Osteocyte (in vitro differentiated cells): ENCODE data around the gene PPFIA2. TPM values are rescaled to one million over a fixed set of nuclear protein-coding genes. Genes with fewer than 3 reads are reported as not detected.

Experiments
- DNase-seq: peaks from one replicate; pipeline ENCODE4 v3.0.0; 2021; ENCODE audit warnings: mixed read lengths; ENCODE audit not compliant: unreplicated experiment; ENCODE audit errors: extremely low spot score
- H3K27ac Mint-ChIP-seq: one replicate; pipeline ENCODE4 v1.8.0; 2021; ENCODE audit warnings: mild to moderate bottlenecking, mixed read lengths; ENCODE audit not compliant: unreplicated experiment
- H3K27me3 Mint-ChIP-seq: one replicate; pipeline ENCODE4 v1.8.0; 2021; ENCODE audit warnings: mixed read lengths; ENCODE audit not compliant: unreplicated experiment
- H3K36me3 Mint-ChIP-seq: one replicate; pipeline ENCODE4 v1.8.0; 2021; ENCODE audit warnings: mixed read lengths; ENCODE audit not compliant: unreplicated experiment
- H3K4me1 Mint-ChIP-seq: one replicate; pipeline ENCODE4 v1.8.0; 2021; ENCODE audit warnings: mixed read lengths; ENCODE audit not compliant: unreplicated experiment
- H3K4me3 Mint-ChIP-seq: one replicate; pipeline ENCODE4 v1.8.0; 2021; ENCODE audit warnings: mild to moderate bottlenecking, moderate library complexity, mixed read lengths; ENCODE audit not compliant: unreplicated experiment
- H3K9me3 Mint-ChIP-seq: one replicate; pipeline ENCODE4 v1.8.0; 2021; ENCODE audit warnings: mixed read lengths; ENCODE audit not compliant: unreplicated experiment
- CTCF ChIP-seq: fragments of 200-600 bp; sonication (generic); IDR thresholded peaks from 2 replicates; pipeline ENCODE4 v1.5.0; 2021; ENCODE audit warnings: antibody characterized with exemption, mild to moderate bottlenecking, moderate library complexity
- total RNA-seq: library from RNA; stranded (reverse); gene quantifications from 2 replicates; pipeline ENCODE4 v1.2.1, GENCODE V29; 2021

Gene PPFIA2
- total RNA-seq, 1 donor from 2014 or later, result 0.67 TPM

- no peak for TF ChIP-seq CTCF
- no peak for DNase-seq
- no peaks in the 10 kb centered on the region for H3K4me1 Mint-ChIP-seq
- H3K27ac Mint-ChIP-seq, result no peak overlapping the region
- H3K4me3 Mint-ChIP-seq, result no peak overlapping the region
- H3K27me3 Mint-ChIP-seq, result peaks cover 8% of the 10 kb centered on the region
- H3K36me3 Mint-ChIP-seq, result no peaks in the 10 kb centered on the region
- peaks cover 4% of the 10 kb centered on the region for H3K9me3 Mint-ChIP-seq
Observed at GRCh38 chr12:81327425-81327824, 431.7 kb downstream of the PPFIA2 start.

GRCh38 chr12:81325086-81325485, 434.1 kb downstream of the PPFIA2 start:
- H3K27ac Mint-ChIP-seq, result no peak overlapping the region
- peaks cover 8% of the 10 kb centered on the region for H3K27me3 Mint-ChIP-seq
- H3K9me3 Mint-ChIP-seq, result no peaks in the 10 kb centered on the region
- no peaks in the 10 kb centered on the region for H3K4me1 Mint-ChIP-seq
- H3K4me3 Mint-ChIP-seq, result no peak overlapping the region
- TF ChIP-seq CTCF, result no peak
- no peaks in the 10 kb centered on the region for H3K36me3 Mint-ChIP-seq
- DNase-seq, result no peak

- H3K4me3 Mint-ChIP-seq, result no peak overlapping the region
- H3K36me3 Mint-ChIP-seq, result no peaks in the 10 kb centered on the region
- no peak overlapping the region for H3K27ac Mint-ChIP-seq
- H3K4me1 Mint-ChIP-seq, result no peaks in the 10 kb centered on the region
- H3K27me3 Mint-ChIP-seq, result peaks cover 27% of the 10 kb centered on the region
- no peak for DNase-seq
- TF ChIP-seq CTCF, result no peak
- H3K9me3 Mint-ChIP-seq, result no peaks in the 10 kb centered on the region
Observed at GRCh38 chr12:81314903-81315531, 444.1 kb downstream of the PPFIA2 start.

GRCh38 chr12:81303935-81304334, 455.2 kb downstream of the PPFIA2 start:
- no peak for TF ChIP-seq CTCF

GRCh38 chr12:81300454-81300853, 458.7 kb downstream of the PPFIA2 start:
- TF ChIP-seq CTCF, result no peak
- no peak overlapping the region for H3K27ac Mint-ChIP-seq
- peaks cover 2% of the 10 kb centered on the region for H3K27me3 Mint-ChIP-seq
- H3K36me3 Mint-ChIP-seq, result no peaks in the 10 kb centered on the region
- no peak for DNase-seq
- H3K4me3 Mint-ChIP-seq, result no peak overlapping the region
- H3K4me1 Mint-ChIP-seq, result peaks cover 4% of the 10 kb centered on the region
- H3K9me3 Mint-ChIP-seq, result no peaks in the 10 kb centered on the region

More at GRCh38 chr12:81303935-81304334, 455.2 kb downstream of the PPFIA2 start:
- no peak for DNase-seq
- H3K9me3 Mint-ChIP-seq, result no peaks in the 10 kb centered on the region
- peaks cover 15% of the 10 kb centered on the region for H3K27me3 Mint-ChIP-seq
- no peaks in the 10 kb centered on the region for H3K36me3 Mint-ChIP-seq
- H3K4me1 Mint-ChIP-seq, result no peaks in the 10 kb centered on the region
- no peak overlapping the region for H3K27ac Mint-ChIP-seq
- no peak overlapping the region for H3K4me3 Mint-ChIP-seq
